Measurements from ENCODE around the gene AUTS2.

The AUTS2 gene

GRCh38 chr7:70834424-70834823, 1236.1 kb downstream of the AUTS2 start:
- FAIRE-seq (no peak), DNase-seq (ENCODE audit: insufficient read length) (no peak)
- no peak for TF ChIP-seq POLR2A (IDR thresholded peaks at IDR 0.05; ENCODE audit: low read depth, low read length)
- no peak for TF ChIP-seq TAF1 (IDR thresholded peaks at IDR 0.05; ENCODE audit: borderline replicate concordance, low read depth, low read length)
- no peak for TF ChIP-seq POLR2AphosphoS5 (IDR thresholded peaks at IDR 0.05; ENCODE audit: low read depth, low read length)

DNA sequence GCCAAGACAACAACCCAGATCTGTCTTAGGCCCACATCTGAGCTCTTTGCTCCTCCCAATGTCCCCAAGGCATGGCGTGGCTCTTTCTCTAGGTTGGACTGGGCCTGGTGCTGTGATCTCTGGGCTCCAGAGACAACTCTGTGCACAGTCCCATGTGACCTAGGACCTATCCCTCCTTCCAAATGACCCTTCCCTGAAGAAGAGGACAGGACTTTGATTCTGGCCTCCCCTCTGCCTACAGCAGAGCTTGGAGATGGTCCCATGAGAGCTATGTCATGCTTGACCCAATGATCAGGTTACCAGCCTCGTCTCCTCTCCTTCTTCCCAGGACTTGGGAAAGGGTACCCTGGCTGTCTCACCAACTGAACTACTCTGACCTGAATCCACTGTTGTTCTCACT, 1237.4 kb downstream of the AUTS2 start:
- DNase-seq (ENCODE audit: insufficient read length) (no peak), FAIRE-seq (no peak)
- TF ChIP-seq POLR2AphosphoS5 (IDR thresholded peaks at IDR 0.05; ENCODE audit: low read depth, low read length) (no peak), TAF1 (IDR thresholded peaks at IDR 0.05; ENCODE audit: borderline replicate concordance, low read depth, low read length) (no peak), POLR2A (IDR thresholded peaks at IDR 0.05; ENCODE audit: low read depth, low read length) (no peak)

DNA sequence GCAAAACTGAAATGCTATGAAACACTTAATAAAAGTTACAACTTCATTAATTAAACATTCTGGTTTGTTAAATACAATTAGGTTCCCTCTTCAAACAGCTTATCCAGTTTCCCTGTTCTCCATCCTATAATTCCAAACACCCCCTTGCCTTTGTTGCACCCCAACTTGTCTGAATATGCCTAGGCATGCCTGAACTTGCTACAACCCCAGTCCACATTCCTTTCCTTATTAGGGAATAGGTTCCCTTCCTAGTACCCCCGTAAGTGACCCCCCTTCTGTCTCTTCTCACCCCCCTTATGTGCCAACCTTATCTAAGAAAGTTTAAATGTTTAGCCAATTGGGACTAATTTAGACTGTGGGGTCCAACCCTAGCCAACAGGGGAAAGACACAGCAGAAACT, 1238.0 kb downstream of the AUTS2 start:
- DNase-seq (ENCODE audit: insufficient read length) (no peak), FAIRE-seq (no peak)
- no peak for TF ChIP-seq POLR2AphosphoS5 (IDR thresholded peaks at IDR 0.05; ENCODE audit: low read depth, low read length)
- TF ChIP-seq TAF1 (IDR thresholded peaks at IDR 0.05; ENCODE audit: borderline replicate concordance, low read depth, low read length): no peak
- TF ChIP-seq POLR2A (IDR thresholded peaks at IDR 0.05; ENCODE audit: low read depth, low read length): no peak

DNA sequence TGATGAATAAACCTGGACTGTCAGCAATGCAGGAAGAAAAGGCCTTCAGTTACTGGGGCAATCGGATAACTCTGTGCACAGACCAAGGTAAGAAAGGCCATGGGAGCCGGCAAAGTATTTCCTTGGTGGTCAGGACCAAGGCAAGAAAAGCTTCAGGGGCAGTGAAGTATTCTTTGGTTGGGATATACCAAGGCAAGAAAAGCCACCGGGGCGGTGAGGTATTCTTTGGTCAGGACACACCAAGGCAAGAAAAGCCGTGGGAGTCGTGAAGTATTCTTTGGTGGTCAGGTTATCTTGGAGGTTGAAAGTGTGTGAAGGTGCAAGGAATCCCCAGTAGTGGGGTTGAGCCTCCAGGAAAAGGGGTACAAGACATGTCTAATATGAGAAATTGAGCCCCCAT, 1238.7 kb downstream of the AUTS2 start:
- DNase-seq (ENCODE audit: insufficient read length) (no peak), FAIRE-seq (no peak)
- no peak for TF ChIP-seq TAF1 (IDR thresholded peaks at IDR 0.05; ENCODE audit: borderline replicate concordance, low read depth, low read length)
- no peak for TF ChIP-seq POLR2AphosphoS5 (IDR thresholded peaks at IDR 0.05; ENCODE audit: low read depth, low read length)
- no peak for TF ChIP-seq POLR2A (IDR thresholded peaks at IDR 0.05; ENCODE audit: low read depth, low read length)

DNA sequence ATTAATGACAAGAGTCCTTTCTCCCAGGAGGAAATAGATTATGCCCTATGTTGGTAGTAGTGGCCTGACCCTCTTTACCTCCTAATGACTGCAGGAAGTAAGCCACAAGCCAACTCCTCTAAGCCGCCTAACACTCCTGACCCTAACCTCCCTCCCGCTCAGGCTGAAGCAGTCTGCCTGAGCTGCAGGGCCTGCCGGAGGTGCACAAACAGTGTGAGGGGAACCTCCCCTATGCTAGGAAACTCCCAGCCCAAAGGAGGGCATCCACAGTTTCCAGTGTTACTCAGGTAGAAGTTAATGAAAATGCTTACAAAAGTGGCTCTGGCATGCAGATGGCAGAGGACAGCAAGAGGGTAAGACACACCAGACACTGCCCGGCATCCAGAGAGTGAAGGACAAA, 1239.3 kb downstream of the AUTS2 start:
- FAIRE-seq (no peak), DNase-seq (ENCODE audit: insufficient read length) (no peak)
- TF ChIP-seq TAF1 (IDR thresholded peaks at IDR 0.05; ENCODE audit: borderline replicate concordance, low read depth, low read length): no peak

GRCh38 chr7:70838292-70838907, 1240.1 kb downstream of the AUTS2 start:
- FAIRE-seq (no peak), DNase-seq (ENCODE audit: insufficient read length) (no peak)
- TF ChIP-seq POLR2A (IDR thresholded peaks at IDR 0.05; ENCODE audit: low read depth, low read length) (no peak), TAF1 (IDR thresholded peaks at IDR 0.05; ENCODE audit: borderline replicate concordance, low read depth, low read length) (no peak), POLR2AphosphoS5 (IDR thresholded peaks at IDR 0.05; ENCODE audit: low read depth, low read length) (no peak)
